OCI-LY1 (cell line): ENCODE results near the gene NOM1.
"Not testable (repeated sequence)": the region's sequence is repeated elsewhere in the genome, so short reads cannot be mapped to it uniquely, and the experiment has no call there.

Experiments
- CTCF ChIP-seq: fragments of 200-600 bp; sonication (generic), shearing (Covaris generic); IDR thresholded peaks from 2 replicates; pipeline ENCODE4 v1.5.1; 2017; ENCODE audit warnings: mild to moderate bottlenecking, antibody characterized with exemption, low read length, moderate library complexity, mixed read lengths
- EZH2 ChIP-seq: fragments of 200-600 bp; sonication (generic), shearing (Covaris generic); IDR thresholded peaks from 2 replicates; pipeline ENCODE4 v1.8.0; 2017; ENCODE audit warnings: borderline replicate concordance, mixed run types, mild to moderate bottlenecking, antibody characterized with exemption, low read length, moderate library complexity, mixed read lengths

- TF ChIP-seq CTCF, EZH2: not testable (repeated sequence)
Measured at GRCh38 chr7:156909574-156910252, 39.8 kb upstream of the NOM1 start.
